GM23338 (cell line): Measurements from ENCODE around the gene DGKE.

Experiments
- CREB1 ChIP-seq: fragments of 250-450 bp; sonication (Bioruptor Pico); IDR thresholded peaks from 2 replicates; pipeline ENCODE4 v1.5.0; 2020; ENCODE audit warnings: low read depth, mild to moderate bottlenecking, moderate library complexity
- EZH2 ChIP-seq: fragments of 200-600 bp; sonication (generic); IDR thresholded peaks from one replicate; pipeline ENCODE4 v1.8.0; 2017; ENCODE audit warnings: antibody characterized with exemption, mild to moderate bottlenecking, low read depth; ENCODE audit not compliant: unreplicated experiment
- EZH2phosphoT487 ChIP-seq: fragments of 200-600 bp; sonication (generic); IDR thresholded peaks from one replicate; pipeline ENCODE4 v1.8.1; 2018; ENCODE audit warnings: antibody characterized with exemption; ENCODE audit not compliant: unreplicated experiment
- POLR2AphosphoS5 ChIP-seq: IDR thresholded peaks from 2 replicates; pipeline ENCODE4 v1.6.1; 2016; ENCODE audit warnings: antibody characterized with exemption, low read depth
- TF ChIP-seq, protein P1 (sequence below), 2 experiments: fragments of 200-600 bp in 1 of 2; sonication (generic) in 1 of 2; conservative IDR thresholded peaks; 2 replicates each; pipeline versions ENCODE4 v1.5.1 to v1.6.1; 2016 to 2017; ENCODE audit warnings: antibody characterized with exemption in 2 of 2, low read depth in 2 of 2, mild to moderate bottlenecking in 2 of 2, moderate library complexity in 1 of 2

DNA sequence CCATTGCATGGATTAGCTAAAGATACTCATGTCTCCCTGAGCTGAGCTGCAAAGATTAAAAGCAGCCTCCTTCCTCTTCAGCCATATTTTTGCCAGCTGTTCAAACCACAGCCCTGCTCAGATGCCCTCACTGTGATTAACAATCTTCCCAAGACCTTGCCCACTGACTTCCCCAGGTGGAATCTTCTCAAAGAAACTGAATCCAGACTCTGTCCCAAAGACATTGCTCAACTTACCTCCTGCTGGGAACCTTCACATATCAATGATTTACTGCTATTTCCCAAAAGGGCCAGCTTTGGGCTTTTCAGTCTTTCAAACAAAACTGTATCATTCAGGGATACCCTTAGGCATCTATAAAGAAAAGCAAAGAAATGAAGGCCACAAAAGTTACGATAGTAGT, 9.4 kb upstream of the DGKE start:
- TF ChIP-seq EZH2phosphoT487 (no peak), EZH2 (no peak), POLR2AphosphoS5 (no peak), CREB1 (CRISPR knock-in tag) (no peak)
- TF ChIP-seq, protein P1, sequence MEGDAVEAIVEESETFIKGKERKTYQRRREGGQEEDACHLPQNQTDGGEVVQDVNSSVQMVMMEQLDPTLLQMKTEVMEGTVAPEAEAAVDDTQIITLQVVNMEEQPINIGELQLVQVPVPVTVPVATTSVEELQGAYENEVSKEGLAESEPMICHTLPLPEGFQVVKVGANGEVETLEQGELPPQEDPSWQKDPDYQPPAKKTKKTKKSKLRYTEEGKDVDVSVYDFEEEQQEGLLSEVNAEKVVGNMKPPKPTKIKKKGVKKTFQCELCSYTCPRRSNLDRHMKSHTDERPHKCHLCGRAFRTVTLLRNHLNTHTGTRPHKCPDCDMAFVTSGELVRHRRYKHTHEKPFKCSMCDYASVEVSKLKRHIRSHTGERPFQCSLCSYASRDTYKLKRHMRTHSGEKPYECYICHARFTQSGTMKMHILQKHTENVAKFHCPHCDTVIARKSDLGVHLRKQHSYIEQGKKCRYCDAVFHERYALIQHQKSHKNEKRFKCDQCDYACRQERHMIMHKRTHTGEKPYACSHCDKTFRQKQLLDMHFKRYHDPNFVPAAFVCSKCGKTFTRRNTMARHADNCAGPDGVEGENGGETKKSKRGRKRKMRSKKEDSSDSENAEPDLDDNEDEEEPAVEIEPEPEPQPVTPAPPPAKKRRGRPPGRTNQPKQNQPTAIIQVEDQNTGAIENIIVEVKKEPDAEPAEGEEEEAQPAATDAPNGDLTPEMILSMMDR (conservative IDR thresholded peaks at IDR 0.05; ENCODE audit: low read depth in 2 of 2): no peak
